ENCODE measurements around the gene GGT6. TPM values are rescaled to one million over a fixed set of nuclear protein-coding genes. Genes with fewer than 3 reads are reported as not detected.
A peak's percentile ranks its signal among the peaks of the same experiment; 100 is the strongest.

Gene GGT6
- total and polyA plus RNA-seq, 2 of the 13 experiments (the other 11 are each of a cell fraction or from before 2014, with no cell fraction given) = 0.16 to 0.80 TPM

DNA sequence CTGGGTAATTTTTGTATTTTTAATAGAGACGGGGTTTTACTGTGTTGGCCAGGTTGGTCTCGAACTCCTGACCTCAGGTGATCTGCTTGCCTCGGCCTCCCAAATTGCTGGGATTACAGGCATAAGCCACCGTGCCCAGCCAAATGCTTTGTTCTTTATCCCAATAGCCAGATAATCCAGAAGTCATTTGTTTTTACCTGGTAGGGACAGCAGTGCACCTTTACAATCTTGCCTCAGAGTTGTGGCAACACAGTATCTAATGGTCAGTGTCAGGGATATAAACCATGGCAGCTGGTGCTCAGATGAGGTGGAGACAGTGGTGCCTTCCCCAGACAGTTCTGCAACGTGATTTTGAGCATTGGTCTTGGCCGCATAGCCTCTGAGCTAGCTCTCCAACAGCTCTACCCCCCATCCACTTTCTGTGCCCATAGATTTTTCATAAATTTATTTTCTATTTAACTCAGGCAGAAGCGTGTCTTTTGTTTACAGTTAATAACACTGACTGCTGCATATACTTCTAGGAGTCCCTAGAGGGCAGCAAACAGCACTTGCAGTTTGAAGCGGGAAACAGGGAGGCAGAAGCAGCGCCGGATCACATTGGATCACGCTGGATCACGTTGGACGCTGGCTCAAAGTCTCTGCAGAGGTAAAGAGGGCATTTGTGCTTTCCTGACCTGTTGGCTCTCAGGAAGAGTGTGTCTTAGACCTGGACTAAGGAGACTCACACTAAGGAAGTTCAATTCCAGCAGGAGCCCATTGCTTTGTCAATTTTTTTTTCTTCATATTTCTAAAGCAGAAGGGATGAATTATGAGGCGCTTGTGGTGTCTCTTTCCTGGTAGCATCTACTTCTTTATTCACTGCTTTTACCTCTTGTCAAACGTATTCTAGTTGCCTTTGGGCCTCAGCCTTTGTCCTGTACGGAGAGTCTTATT is 5.1 kb upstream of the GGT6 start (continued):
- TF ChIP-seq SIN3B (IDR thresholded peaks at IDR 0.05; ENCODE audit: low read length) (0 out of 2 replicates have a peak, but pooled peaks have one; percentile 45), HOXA3 (CRISPR knock-in tag; IDR thresholded peaks at IDR 0.05) (peak; percentile 62), REPIN1 (CRISPR knock-in tag; IDR thresholded peaks at IDR 0.05; ENCODE audit: borderline replicate concordance, low read depth) (peak; percentile 38; the same call in 1 of the 2 replicates), TRIM24 (CRISPR knock-in tag; IDR thresholded peaks at IDR 0.05) (no peak), FOXA3 (CRISPR knock-in tag; IDR thresholded peaks at IDR 0.05) (peak; percentile 40), MTA1 (CRISPR knock-in tag; IDR thresholded peaks at IDR 0.05; ENCODE audit: borderline replicate concordance) (no peak), SALL2 (CRISPR knock-in tag; IDR thresholded peaks at IDR 0.05) (no peak), SIX4 (CRISPR knock-in tag; IDR thresholded peaks at IDR 0.05) (0 out of 2 replicates have a peak, but pooled peaks have one; percentile 36), THAP11 (CRISPR knock-in tag; IDR thresholded peaks at IDR 0.05) (peak; percentile 34; the same call in 1 of the 2 replicates), TBX2 (CRISPR knock-in tag; IDR thresholded peaks at IDR 0.05; ENCODE audit: borderline replicate concordance) (peak; percentile 41; the same call in 1 of the 2 replicates), ZNF841 (CRISPR knock-in tag; IDR thresholded peaks at IDR 0.05; ENCODE audit: borderline replicate concordance) (no peak), CAMTA2 (CRISPR knock-in tag; IDR thresholded peaks at IDR 0.05; ENCODE audit: borderline replicate concordance) (no peak), TCF7 (IDR thresholded peaks at IDR 0.05; ENCODE audit: low read depth) (no peak), NFRKB (IDR thresholded peaks at IDR 0.05) (no peak), CHD4 (IDR thresholded peaks at IDR 0.05; ENCODE audit: borderline replicate concordance, low read length) (no peak; the same call in 1 of the 2 replicates)
- TF ChIP-seq, protein P1, sequence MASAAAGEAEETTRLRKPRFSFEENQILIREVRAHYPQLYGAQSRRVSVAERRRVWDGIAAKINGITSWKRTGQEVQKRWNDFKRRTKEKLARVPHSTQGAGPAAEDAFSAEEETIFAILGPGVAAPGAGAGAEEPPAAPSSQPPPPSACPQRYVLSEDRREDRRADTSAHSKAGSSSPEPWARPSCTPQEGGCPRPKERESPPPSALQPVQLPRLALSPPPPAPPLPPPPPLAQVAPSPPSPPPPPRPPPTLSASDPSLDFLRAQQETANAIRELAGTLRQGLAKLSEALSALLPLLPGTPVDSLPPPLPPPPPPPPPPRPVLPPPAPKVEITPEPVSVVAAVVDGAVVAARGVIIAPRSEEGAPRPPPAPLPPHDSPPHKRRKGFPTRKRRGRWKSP (CRISPR knock-in tag; IDR thresholded peaks at IDR 0.05) = peak; percentile 57; the same call in 1 of the 2 replicates
- TF ChIP-seq, protein P2, sequence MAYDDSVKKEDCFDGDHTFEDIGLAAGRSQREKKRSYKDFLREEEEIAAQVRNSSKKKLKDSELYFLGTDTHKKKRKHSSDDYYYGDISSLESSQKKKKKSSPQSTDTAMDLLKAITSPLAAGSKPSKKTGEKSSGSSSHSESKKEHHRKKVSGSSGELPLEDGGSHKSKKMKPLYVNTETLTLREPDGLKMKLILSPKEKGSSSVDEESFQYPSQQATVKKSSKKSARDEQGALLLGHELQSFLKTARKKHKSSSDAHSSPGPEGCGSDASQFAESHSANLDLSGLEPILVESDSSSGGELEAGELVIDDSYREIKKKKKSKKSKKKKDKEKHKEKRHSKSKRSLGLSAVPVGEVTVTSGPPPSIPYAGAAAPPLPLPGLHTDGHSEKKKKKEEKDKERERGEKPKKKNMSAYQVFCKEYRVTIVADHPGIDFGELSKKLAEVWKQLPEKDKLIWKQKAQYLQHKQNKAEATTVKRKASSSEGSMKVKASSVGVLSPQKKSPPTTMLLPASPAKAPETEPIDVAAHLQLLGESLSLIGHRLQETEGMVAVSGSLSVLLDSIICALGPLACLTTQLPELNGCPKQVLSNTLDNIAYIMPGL (CRISPR knock-in tag; IDR thresholded peaks at IDR 0.05; ENCODE audit: borderline replicate concordance in 1 of 2, low read depth in 1 of 2) = peak; percentile 61 to 69; a peak in 3 of 4 replicates
- TF ChIP-seq, protein P3, sequence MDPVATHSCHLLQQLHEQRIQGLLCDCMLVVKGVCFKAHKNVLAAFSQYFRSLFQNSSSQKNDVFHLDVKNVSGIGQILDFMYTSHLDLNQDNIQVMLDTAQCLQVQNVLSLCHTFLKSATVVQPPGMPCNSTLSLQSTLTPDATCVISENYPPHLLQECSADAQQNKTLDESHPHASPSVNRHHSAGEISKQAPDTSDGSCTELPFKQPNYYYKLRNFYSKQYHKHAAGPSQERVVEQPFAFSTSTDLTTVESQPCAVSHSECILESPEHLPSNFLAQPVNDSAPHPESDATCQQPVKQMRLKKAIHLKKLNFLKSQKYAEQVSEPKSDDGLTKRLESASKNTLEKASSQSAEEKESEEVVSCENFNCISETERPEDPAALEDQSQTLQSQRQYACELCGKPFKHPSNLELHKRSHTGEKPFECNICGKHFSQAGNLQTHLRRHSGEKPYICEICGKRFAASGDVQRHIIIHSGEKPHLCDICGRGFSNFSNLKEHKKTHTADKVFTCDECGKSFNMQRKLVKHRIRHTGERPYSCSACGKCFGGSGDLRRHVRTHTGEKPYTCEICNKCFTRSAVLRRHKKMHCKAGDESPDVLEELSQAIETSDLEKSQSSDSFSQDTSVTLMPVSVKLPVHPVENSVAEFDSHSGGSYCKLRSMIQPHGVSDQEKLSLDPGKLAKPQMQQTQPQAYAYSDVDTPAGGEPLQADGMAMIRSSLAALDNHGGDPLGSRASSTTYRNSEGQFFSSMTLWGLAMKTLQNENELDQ (CRISPR knock-in tag; IDR thresholded peaks at IDR 0.05; ENCODE audit: borderline replicate concordance) = no peak
- TF ChIP-seq, protein P4, sequence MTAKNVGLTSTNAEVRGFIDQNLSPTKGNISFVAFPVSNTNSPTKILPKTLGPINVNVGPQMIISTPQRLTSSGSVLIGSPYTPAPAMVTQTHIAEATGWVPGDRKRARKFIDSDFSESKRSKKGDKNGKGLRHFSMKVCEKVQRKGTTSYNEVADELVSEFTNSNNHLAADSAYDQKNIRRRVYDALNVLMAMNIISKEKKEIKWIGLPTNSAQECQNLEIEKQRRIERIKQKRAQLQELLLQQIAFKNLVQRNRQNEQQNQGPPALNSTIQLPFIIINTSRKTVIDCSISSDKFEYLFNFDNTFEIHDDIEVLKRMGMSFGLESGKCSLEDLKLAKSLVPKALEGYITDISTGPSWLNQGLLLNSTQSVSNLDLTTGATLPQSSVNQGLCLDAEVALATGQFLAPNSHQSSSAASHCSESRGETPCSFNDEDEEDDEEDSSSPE (CRISPR knock-in tag; IDR thresholded peaks at IDR 0.05) = peak; percentile 95
- TF ChIP-seq, protein P5, sequence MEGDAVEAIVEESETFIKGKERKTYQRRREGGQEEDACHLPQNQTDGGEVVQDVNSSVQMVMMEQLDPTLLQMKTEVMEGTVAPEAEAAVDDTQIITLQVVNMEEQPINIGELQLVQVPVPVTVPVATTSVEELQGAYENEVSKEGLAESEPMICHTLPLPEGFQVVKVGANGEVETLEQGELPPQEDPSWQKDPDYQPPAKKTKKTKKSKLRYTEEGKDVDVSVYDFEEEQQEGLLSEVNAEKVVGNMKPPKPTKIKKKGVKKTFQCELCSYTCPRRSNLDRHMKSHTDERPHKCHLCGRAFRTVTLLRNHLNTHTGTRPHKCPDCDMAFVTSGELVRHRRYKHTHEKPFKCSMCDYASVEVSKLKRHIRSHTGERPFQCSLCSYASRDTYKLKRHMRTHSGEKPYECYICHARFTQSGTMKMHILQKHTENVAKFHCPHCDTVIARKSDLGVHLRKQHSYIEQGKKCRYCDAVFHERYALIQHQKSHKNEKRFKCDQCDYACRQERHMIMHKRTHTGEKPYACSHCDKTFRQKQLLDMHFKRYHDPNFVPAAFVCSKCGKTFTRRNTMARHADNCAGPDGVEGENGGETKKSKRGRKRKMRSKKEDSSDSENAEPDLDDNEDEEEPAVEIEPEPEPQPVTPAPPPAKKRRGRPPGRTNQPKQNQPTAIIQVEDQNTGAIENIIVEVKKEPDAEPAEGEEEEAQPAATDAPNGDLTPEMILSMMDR (CRISPR knock-in tag; IDR thresholded peaks at IDR 0.05) = peak; percentile 87
